Right atrium auricular region (tissue), 2 donors: ENCODE results near the gene PCDH9. TPM values are rescaled to one million over a fixed set of nuclear protein-coding genes. Genes with fewer than 3 reads are reported as not detected.

Source experiments
- DNase-seq: peaks from one replicate; pipeline ENCODE4 v3.0.0-alpha.2; 2019; ENCODE audit warnings: low spot score
- H3K27ac ChIP-seq, 2 donors: fragments of 200-600 bp; sonication (generic); 1 replicate in 1 of 2; 2 replicates in 1 of 2; pipeline ENCODE4 v1.5.1; 2016 to 2019
- H3K27me3 ChIP-seq, 2 donors: fragments of 200-600 bp; sonication (generic); one replicate each; pipeline versions ENCODE4 v1.5.1 to v1.6.0; 2017 to 2019
- H3K36me3 ChIP-seq: fragments of 200-600 bp; sonication (generic); one replicate; pipeline ENCODE4 v1.5.1; 2016
- H3K4me1 ChIP-seq, 2 donors: fragments of 200-600 bp; sonication (generic); one replicate each; pipeline versions ENCODE4 v1.5.1 to v1.6.0; 2017 to 2019
- H3K4me3 ChIP-seq, 2 donors: fragments of 200-600 bp; sonication (generic); 1 replicate in 1 of 2; 2 replicates in 1 of 2; pipeline ENCODE4 v1.5.1; 2017 to 2019; ENCODE audit warnings: mild to moderate bottlenecking in 1 of 2, moderate library complexity in 1 of 2
- H3K9me3 ChIP-seq, 2 donors: fragments of 200-600 bp; sonication (generic); one replicate each; pipeline ENCODE4 v1.5.1; 2019
- CTCF ChIP-seq, 2 donors: fragments of 200-600 bp; sonication (generic); IDR thresholded peaks; one replicate each; pipeline ENCODE4 v1.5.1; 2019; ENCODE audit warnings: antibody characterized with exemption in 2 of 2
- total RNA-seq, 2 donors: library from RNA; depleted of rRNA; stranded (reverse); fragments of >200 nt; gene quantifications; one replicate each; pipeline ENCODE4 v1.1.0, GENCODE V29; 2016

The PCDH9 gene
- total RNA-seq, 2 donors from 2014 or later = 19.4 to 28.7 TPM

DNA sequence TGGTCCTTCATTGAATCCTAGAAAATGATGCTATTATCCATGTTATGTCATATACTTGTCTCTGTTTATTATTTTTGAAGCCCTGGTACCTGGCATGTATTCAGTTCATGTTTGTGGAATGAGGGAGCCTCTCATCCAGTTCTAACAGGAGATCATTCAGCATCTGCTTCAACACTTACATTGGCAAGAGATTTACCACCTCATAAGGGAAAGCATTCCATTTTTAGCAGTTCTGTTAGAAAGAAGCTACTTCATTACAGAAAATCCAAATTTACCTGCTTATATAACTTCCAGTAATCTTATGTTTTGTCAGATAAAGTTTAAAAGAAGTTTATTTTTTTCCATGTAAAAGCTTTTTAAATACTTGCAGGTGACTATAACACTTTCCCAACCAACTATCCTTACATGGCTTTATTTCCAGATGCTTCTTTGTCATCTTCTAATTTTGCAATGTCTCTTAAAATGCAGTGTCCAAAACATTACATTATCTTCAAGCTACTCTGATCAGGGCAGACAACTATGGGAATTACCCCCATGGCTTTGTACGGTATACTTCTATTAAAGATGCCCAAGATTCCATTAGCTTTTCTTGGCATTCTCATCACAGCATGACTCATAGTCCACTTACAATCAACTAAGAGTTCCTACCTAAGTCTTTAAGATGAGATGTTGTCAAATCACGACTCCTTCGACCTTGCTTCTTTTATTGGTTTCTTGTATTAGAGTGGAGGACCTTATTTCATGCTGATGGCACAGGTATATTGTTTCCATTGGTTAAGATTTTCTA lies 262.1 kb downstream of the PCDH9 start:
- no peak for TF ChIP-seq CTCF (IDR thresholded peaks at IDR 0.05)
- Histone ChIP-seq H3K4me3 (no peak overlapping the region), H3K9me3 (no peaks in the 10 kb centered on the region), H3K36me3 (no peaks in the 10 kb centered on the region), H3K27me3 (no peaks in the 10 kb centered on the region), H3K27ac (no peak overlapping the region), H3K4me1 (no peaks in the 10 kb centered on the region)
- DNase-seq = no peak

DNA sequence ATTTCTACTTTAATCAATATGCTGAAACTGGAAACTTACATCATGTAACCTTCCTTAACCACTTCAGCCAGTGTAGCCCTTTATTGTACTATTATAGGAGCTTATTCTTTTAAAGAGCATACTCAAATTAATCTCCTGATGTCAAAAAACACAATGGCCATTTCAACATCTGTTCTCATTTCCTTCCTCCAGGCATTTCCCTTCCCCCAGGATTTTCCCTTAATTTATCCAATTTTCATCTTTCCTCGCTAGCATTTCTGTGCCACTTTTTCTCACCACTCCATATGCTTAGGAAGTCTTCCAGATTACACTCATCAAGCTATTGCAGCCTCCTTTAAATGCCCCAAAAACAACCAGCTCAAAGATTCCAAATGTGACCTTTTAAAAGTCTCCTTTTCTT lies 265.0 kb downstream of the PCDH9 start:
- H3K4me1 ChIP-seq = no peaks in the 10 kb centered on the region
- H3K9me3 ChIP-seq = no peaks in the 10 kb centered on the region
- no peak for DNase-seq
- no peaks in the 10 kb centered on the region for H3K27me3 ChIP-seq
- no peaks in the 10 kb centered on the region for H3K36me3 ChIP-seq
- H3K27ac ChIP-seq = no peak overlapping the region
- TF ChIP-seq CTCF (IDR thresholded peaks at IDR 0.05) = no peak
- H3K4me3 ChIP-seq = no peak overlapping the region

DNA sequence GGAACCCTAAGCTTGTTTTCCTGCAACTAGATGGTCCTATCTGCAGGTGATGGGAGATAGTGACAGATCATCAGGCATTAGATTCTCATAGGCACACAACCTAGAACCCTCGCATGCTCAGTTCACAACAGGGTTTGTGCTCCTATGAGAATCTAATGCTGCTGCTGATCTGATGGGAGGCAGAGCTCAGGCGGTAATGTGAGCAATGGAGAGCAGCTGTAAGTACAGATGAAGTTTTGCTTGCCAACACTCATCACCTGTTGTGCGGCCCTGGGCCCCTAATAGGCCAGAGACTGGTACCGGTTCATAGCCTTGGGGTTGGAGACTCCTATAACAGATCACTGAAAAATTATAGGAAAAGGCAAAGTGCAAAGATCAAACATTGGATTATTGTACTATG lies 267.2 kb downstream of the PCDH9 start:
- Histone ChIP-seq H3K27me3 (no peaks in the 10 kb centered on the region), H3K36me3 (no peaks in the 10 kb centered on the region), H3K9me3 (no peaks in the 10 kb centered on the region), H3K4me3 (no peak overlapping the region), H3K27ac (no peak overlapping the region), H3K4me1 (no peaks in the 10 kb centered on the region)
- no peak for TF ChIP-seq CTCF (IDR thresholded peaks at IDR 0.05)
- no peak for DNase-seq

- DNase-seq = no peak
- Histone ChIP-seq H3K36me3 (no peaks in the 10 kb centered on the region), H3K27ac (no peak overlapping the region), H3K9me3 (no peaks in the 10 kb centered on the region), H3K4me1 (no peaks in the 10 kb centered on the region), H3K4me3 (no peak overlapping the region), H3K27me3 (no peaks in the 10 kb centered on the region)
- no peak for TF ChIP-seq CTCF (IDR thresholded peaks at IDR 0.05)
Observed at GRCh38 chr13:66958611-66959010, 271.5 kb downstream of the PCDH9 start.

GRCh38 chr13:66952507-66952906 lies 277.6 kb downstream of the PCDH9 start:
- Histone ChIP-seq H3K4me1 (no peaks in the 10 kb centered on the region), H3K27ac (no peak overlapping the region), H3K36me3 (no peaks in the 10 kb centered on the region), H3K4me3 (no peak overlapping the region), H3K27me3 (no peaks in the 10 kb centered on the region), H3K9me3 (no peaks in the 10 kb centered on the region)
- no peak for TF ChIP-seq CTCF (IDR thresholded peaks at IDR 0.05)
- DNase-seq = no peak

- H3K27ac ChIP-seq = no peak overlapping the region
- H3K36me3 ChIP-seq = no peaks in the 10 kb centered on the region
- no peaks in the 10 kb centered on the region for H3K4me1 ChIP-seq
- no peak for TF ChIP-seq CTCF (IDR thresholded peaks at IDR 0.05)
- no peak for DNase-seq
- H3K9me3 ChIP-seq = no peaks in the 10 kb centered on the region
- no peak overlapping the region for H3K4me3 ChIP-seq
- no peaks in the 10 kb centered on the region for H3K27me3 ChIP-seq
Observed at GRCh38 chr13:66951426-66951825, 278.7 kb downstream of the PCDH9 start.
